KMS-11 (cell line): ENCODE results near the gene AKT1S1.

ENCODE experiments used
- H2AFZ ChIP-seq: fragments of 200-600 bp; sonication (generic); 2 replicates; pipeline ENCODE4 v1.6.1; 2016; ENCODE audit warnings: antibody characterized with exemption, mixed run types, low read depth
- H3K27ac ChIP-seq: fragments of 200-600 bp; sonication (generic); 2 replicates; pipeline ENCODE4 v1.6.1; 2016; ENCODE audit warnings: mild to moderate bottlenecking, mixed run types
- H3K27me3 ChIP-seq: fragments of 200-600 bp; sonication (generic); 2 replicates; pipeline ENCODE4 v1.6.1; 2017; ENCODE audit warnings: mild to moderate bottlenecking, low read depth, mixed run types, moderate library complexity; ENCODE audit not compliant: insufficient read depth
- H3K36me3 ChIP-seq: fragments of 200-600 bp; sonication (generic); 2 replicates; pipeline ENCODE4 v1.6.1; 2017; ENCODE audit warnings: mild to moderate bottlenecking, mixed run types; ENCODE audit not compliant: insufficient read depth
- H3K4me1 ChIP-seq: fragments of 200-600 bp; sonication (generic); 2 replicates; pipeline ENCODE4 v1.6.1; 2016; ENCODE audit warnings: mild to moderate bottlenecking, low read depth, mixed run types; ENCODE audit not compliant: poor library complexity, severe bottlenecking
- H3K4me2 ChIP-seq: fragments of 200-600 bp; sonication (generic); 2 replicates; pipeline ENCODE4 v1.7.0; 2016; ENCODE audit warnings: mild to moderate bottlenecking, mixed run types
- H3K4me3 ChIP-seq: fragments of 200-600 bp; sonication (generic); IDR thresholded peaks from 2 replicates; pipeline ENCODE4 v1.6.1; 2017; ENCODE audit warnings: low read depth, low read length, mixed read lengths; ENCODE audit not compliant: insufficient read depth
- H3K79me2 ChIP-seq: fragments of 200-600 bp; sonication (generic); 2 replicates; pipeline ENCODE4 v1.6.1; 2016; ENCODE audit warnings: low read depth, mixed run types; ENCODE audit not compliant: insufficient read depth
- H3K9ac ChIP-seq: fragments of 200-600 bp; sonication (generic); 2 replicates; pipeline ENCODE4 v1.6.1; 2016; ENCODE audit warnings: mild to moderate bottlenecking, mixed run types
- H4K20me1 ChIP-seq: fragments of 200-600 bp; sonication (generic); 2 replicates; pipeline ENCODE4 v1.6.1; 2016; ENCODE audit warnings: mild to moderate bottlenecking, mixed run types; ENCODE audit not compliant: insufficient read depth
- TF ChIP-seq, protein P1 (sequence below): fragments of 200-600 bp; sonication (generic); conservative IDR thresholded peaks from 2 replicates; pipeline ENCODE4 v1.6.1; 2017; ENCODE audit warnings: low read depth, mild to moderate bottlenecking, antibody characterized with exemption, low read length, moderate library complexity, mixed read lengths

The AKT1S1 gene

DNA sequence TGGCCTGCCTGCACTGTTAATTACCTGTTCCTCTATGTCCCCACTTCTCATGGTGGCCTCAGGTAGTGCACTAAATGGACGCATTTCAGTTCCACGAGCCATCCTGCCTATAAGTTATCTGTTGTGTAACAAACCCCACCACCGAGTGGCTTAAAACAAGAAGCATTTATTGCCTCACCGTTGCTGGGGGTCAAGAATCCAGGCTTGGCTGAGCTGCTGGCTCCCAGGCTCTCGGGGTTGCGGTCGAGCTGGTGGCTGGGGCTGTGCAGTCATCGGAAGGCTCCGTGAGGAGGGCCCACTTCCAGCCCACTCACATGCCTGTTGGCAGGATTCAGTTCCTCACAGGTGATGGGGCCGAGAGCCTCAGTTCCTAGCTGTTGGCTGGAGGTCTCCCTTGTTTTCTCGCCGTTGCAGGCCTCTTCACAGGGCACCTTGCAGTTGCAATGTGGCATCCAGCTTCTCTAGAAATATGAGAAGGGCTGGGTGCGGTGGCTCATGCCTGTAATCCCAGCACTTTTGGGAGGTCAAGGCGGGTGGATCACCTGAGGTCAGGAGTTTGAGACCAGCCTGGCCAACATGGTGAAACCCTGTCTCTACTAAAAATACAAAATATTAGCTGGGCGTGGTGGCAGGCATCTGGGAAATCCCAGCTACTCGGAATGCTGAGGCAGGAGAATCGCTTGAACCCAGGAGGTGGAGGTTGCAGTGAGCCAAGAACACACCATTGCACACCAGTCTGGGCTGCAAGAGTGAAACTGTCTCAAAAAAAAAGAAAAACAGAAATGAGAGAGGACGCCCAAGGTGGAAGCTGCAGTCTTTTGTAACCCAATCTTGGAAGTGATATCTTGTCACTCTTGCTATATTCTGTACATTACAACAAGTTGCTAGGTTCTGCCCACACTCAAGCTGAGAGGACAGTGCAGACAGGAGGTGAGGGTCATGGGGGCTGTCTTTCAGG is 32.7 kb downstream of the AKT1S1 start:
- H3K27ac ChIP-seq: peak overlapping the region; percentile 48
- no peak overlapping the region for H3K9ac ChIP-seq
- H4K20me1 ChIP-seq: no peaks in the 10 kb centered on the region
- peaks cover 53% of the 10 kb centered on the region for H3K4me1 ChIP-seq
- no peaks in the 10 kb centered on the region for H3K36me3 ChIP-seq
- no peak overlapping the region for H3K4me3 ChIP-seq
- no peak overlapping the region for H2AFZ ChIP-seq
- peak overlapping the region; percentile 53 for H3K4me2 ChIP-seq
- no peaks in the 10 kb centered on the region for H3K79me2 ChIP-seq
- H3K27me3 ChIP-seq: no peaks in the 10 kb centered on the region
- TF ChIP-seq, protein P1, sequence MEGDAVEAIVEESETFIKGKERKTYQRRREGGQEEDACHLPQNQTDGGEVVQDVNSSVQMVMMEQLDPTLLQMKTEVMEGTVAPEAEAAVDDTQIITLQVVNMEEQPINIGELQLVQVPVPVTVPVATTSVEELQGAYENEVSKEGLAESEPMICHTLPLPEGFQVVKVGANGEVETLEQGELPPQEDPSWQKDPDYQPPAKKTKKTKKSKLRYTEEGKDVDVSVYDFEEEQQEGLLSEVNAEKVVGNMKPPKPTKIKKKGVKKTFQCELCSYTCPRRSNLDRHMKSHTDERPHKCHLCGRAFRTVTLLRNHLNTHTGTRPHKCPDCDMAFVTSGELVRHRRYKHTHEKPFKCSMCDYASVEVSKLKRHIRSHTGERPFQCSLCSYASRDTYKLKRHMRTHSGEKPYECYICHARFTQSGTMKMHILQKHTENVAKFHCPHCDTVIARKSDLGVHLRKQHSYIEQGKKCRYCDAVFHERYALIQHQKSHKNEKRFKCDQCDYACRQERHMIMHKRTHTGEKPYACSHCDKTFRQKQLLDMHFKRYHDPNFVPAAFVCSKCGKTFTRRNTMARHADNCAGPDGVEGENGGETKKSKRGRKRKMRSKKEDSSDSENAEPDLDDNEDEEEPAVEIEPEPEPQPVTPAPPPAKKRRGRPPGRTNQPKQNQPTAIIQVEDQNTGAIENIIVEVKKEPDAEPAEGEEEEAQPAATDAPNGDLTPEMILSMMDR: no peak

DNA sequence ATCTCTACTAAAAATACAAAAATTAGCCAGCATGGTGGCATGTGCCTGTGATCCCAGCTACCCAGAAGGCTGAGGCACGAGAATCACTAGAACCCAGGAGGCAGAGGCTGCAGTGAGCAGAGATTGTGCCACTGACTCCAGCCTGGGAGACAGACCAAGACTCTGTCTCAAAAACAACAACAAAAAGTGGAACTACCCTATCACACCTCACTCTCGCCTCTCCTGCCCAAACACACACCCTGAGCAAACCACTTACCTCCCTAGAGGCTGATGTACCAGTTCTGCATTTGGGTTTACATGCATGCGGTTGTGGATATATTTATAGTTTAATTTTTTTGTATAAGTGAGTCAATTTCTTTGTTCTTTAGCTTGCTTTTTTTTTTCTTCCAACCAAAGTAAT is 33.9 kb downstream of the AKT1S1 start:
- no peaks in the 10 kb centered on the region for H3K27me3 ChIP-seq
- H3K36me3 ChIP-seq: no peaks in the 10 kb centered on the region
- no peak overlapping the region for H2AFZ ChIP-seq
- H3K79me2 ChIP-seq: no peaks in the 10 kb centered on the region
- H3K4me2 ChIP-seq: no peak overlapping the region
- H3K4me3 ChIP-seq: no peak overlapping the region
- no peak overlapping the region for H3K27ac ChIP-seq
- TF ChIP-seq, protein P1: no peak
- H3K4me1 ChIP-seq: peaks cover 42% of the 10 kb centered on the region
- H3K9ac ChIP-seq: no peak overlapping the region
- no peaks in the 10 kb centered on the region for H4K20me1 ChIP-seq

DNA sequence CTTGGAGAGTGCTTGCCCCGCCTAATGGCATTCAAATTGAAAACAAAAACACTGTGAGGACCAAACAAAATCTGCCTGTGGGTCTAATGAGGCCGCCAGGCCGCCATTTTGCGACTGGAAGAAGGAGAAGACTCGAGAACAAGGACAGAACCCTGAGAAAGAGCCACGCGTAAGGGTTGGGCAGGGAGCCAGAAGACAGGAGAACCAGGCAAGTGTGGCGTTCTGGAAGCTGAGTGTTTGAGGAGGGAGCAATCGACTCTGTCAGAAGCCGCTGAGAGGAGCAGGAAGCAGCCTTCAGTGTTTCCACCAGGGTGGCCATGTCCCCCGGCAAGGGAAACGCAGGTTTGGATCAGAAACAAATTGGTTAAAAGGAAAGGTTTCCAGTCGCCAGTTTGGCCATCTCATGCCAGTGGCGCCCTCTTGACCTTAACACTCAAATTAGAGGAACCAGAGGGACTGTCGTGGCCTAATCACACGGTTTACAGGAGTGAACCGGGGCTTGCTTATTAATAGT is 36.4 kb downstream of the AKT1S1 start:
- no peaks in the 10 kb centered on the region; the same call in 1 of the 2 replicates for H3K36me3 ChIP-seq
- TF ChIP-seq, protein P1: no peak
- H3K79me2 ChIP-seq: no peaks in the 10 kb centered on the region
- no peak overlapping the region for H3K9ac ChIP-seq
- H3K4me3 ChIP-seq: no peak overlapping the region
- H3K27me3 ChIP-seq: no peaks in the 10 kb centered on the region
- H3K4me2 ChIP-seq: no peak overlapping the region
- H3K27ac ChIP-seq: no peak overlapping the region
- H2AFZ ChIP-seq: no peak overlapping the region
- peaks cover 21% of the 10 kb centered on the region for H3K4me1 ChIP-seq
- H4K20me1 ChIP-seq: no peaks in the 10 kb centered on the region

DNA sequence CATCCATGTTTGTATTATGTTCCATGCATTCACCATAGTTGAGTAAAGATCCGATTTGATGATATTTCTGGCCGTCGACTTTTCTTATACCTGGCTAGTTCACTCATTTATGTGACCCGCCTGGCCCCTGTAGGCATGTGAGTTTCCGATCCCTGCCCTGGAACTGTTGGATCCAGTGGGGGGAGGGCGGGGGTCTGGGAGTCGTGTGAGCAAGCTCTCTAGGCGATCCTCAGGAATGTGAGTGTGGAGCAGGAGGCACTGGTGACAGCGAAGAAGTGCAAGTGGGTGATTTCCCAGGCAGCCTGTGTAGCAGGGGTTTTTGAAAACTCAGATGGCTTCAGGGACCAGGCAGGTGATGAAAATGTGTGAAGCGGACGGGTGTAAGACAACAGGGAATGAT is 36.8 kb downstream of the AKT1S1 start:
- H3K27me3 ChIP-seq: no peaks in the 10 kb centered on the region
- H3K4me1 ChIP-seq: peaks cover 16% of the 10 kb centered on the region
- no peaks in the 10 kb centered on the region for H4K20me1 ChIP-seq
- H3K27ac ChIP-seq: no peak overlapping the region
- no peak overlapping the region for H3K4me2 ChIP-seq
- no peak overlapping the region for H2AFZ ChIP-seq
- H3K4me3 ChIP-seq: no peak overlapping the region
- no peaks in the 10 kb centered on the region; the same call in 1 of the 2 replicates for H3K36me3 ChIP-seq
- no peaks in the 10 kb centered on the region for H3K79me2 ChIP-seq
- TF ChIP-seq, protein P1: no peak
- H3K9ac ChIP-seq: no peak overlapping the region
